GM12872 (cell line): ENCODE data around the gene ZCCHC17.

Experiments used
- CTCF ChIP-seq: IDR thresholded peaks from 3 replicates; pipeline ENCODE4 v1.5.1; 2011; ENCODE audit warnings: low read depth, mild to moderate bottlenecking, low read length, moderate library complexity; ENCODE audit not compliant: insufficient read depth

ZCCHC17 gene

GRCh38 chr1:31336687-31337467, 40.0 kb downstream of the ZCCHC17 start:
- no peak for TF ChIP-seq CTCF

DNA sequence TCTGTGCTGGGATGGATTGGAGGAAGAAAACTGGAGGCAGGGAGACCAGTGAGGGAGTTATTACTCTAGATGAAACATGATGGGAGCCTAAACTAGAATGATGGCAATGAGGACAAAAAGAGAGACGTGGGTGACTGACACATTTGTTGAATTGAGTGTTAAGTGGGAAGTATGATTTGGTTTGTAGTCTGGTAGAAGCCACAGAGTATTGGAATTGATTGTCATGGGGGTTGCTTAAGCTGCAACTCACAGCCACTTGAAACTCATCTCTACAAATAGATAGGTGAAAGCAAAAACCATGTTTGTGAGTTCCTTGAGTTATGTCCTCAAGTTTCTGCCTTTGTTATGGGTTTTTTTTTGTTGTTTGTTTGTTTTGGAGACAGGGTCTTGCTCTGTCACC, 47.7 kb downstream of the ZCCHC17 start:
- no peak for TF ChIP-seq CTCF

- TF ChIP-seq CTCF = no peak
Observed at GRCh38 chr1:31345635-31346034, 48.8 kb downstream of the ZCCHC17 start.

DNA sequence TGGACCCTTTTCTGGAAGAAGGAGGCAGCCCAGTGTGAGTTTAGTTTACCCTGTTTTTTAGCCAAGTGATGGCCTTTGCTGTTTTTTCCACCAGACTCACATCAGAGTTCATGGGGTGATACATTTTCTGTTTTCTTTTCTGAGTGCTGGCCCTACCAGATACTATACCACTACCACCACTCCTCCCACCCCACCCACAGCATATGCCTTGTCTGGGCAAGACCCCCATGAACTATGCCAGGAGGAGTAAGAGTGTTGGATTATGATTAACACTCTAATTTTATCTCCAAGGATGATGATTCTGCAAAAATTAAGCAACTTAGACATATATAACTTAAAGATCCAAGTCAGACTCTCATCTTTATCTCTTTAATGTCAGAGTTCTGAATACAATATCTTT, 50.0 kb downstream of the ZCCHC17 start:
- TF ChIP-seq CTCF = no peak

DNA sequence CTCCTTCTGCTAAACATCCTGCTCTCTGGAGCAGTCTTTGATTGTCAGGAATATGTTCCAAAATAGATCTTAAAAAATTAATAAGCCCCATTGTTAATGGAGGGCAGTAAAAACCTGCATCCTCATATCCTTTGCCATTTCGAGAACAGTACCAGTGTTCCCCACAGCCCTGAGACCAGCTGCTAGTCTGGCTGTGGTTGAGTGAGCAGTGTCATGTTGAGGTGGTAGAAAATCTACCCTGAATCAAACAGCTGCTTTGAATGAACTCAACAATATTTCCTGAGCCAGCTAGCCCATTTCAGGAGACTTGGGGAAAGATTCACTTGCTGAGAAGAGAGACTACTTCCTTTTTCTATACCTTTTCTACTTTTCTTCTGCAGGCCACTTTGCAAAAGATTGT, 51.6 kb downstream of the ZCCHC17 start:
- no peak for TF ChIP-seq CTCF

DNA sequence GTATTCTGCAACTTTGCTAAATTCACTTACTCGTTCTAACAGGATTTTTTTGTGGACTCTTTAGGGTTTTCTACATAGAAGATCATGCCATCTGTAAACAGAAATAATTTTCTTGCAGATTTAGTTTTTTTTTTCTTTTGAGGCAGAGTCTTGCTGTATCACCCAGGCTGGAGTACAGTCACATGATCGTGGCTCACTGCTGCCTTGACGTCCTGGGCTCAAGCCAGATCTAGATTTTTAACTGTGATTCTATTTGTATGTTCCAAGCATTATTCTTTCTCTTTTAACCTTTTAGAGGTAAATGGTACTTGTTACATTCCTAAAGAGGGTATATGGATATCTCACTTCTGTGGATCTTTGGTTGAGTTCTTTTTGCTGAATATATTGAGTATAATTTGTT, 57.5 kb downstream of the ZCCHC17 start:
- no peak for TF ChIP-seq CTCF

DNA sequence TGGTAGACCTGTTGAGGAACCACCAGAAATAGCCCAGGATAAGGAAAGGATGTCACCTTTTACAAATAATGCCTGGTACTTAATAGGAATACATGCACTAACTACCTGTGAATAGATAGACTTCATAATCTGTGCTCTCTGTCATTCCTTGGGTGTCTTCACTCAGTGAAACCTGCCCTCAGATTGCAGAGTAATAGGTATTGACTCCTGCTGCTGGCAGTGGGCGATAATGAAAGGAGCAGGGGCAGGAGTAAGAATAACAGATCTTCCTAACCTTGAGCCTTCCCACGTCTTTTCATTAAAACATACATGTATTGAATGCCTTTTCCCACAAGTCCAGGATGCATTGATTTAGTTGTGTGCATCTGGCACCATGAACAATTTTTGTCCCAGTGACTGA, 59.6 kb downstream of the ZCCHC17 start:
- TF ChIP-seq CTCF = no peak
